ENCODE measurements around the gene CDCP1. TPM values are rescaled to one million over a fixed set of nuclear protein-coding genes. Genes with fewer than 3 reads are reported as not detected.
"Not testable (repeated sequence)": the region's sequence is repeated elsewhere in the genome, so short reads cannot be mapped to it uniquely, and the experiment has no call there.

Gene CDCP1
- total RNA-seq, 1 experiment from 2014 or later: 13.6 TPM

DNA sequence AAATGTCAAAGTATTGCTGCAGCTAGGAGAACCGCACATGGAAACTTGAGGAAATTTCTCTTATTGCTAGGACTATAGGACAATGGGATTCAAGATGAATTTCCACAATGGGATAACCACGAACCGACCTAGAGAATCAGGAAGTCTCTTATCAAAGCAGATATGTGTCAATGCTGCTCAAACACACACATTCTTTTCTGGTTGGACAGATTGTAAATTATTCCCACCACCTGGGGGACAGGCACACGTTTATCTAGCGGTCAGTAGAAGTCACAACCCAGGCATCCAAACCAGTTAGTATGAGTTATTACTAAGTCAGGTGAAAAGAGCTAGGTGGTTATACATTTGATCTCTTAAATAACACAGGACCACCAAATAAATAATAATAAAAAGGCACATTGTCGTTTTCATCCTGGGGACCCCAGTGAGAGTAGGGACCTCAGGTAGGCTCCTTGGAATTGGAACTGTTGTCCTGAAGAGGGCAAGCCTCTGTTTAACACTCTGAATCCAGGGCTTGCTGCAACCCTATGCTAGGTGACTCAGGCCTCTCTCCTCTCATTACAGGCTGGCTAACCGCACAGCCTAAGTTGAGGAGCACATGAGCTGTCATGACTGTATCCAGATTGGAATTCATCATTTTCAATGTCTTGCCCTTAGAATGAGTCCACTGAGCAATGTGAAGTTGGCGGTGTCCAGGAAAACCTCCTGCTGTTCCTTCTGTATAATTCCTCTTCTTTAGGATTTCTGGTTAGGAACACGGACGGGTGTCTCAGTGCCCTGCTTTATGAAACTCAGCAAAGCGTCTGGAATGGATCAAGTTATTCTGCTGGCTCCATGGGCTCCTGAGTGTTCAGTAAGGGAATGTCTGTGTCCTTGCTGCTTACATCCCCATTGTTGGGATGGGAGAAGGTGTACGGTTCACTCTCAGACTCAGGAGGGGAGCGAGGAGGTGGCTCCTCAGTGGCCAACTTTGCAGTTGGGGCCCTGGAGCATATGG, 61.1 kb downstream of the CDCP1 start:
- DNase-seq (ENCODE audit: low spot score): no peak

DNA sequence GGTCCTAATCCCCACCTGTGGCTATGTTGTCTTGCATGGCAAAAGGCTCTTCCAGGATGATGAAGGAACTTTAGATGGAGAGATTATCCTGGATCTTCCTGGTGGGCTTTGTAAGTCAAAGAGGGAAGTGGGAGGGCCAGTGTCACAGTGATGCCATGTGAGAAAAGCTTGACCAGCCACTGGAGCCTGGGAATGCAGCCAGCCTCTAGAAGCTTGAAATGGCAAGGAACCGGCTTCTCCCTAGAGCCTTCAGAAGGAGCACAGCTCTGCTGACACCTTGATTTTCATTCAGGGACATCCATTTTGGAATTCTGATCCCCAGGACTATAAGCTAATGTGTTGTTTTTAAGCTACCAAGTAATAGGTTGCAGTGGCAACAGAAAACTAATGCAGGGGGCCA, 61.8 kb downstream of the CDCP1 start:
- DNase-seq (ENCODE audit: low spot score): no peak

DNA sequence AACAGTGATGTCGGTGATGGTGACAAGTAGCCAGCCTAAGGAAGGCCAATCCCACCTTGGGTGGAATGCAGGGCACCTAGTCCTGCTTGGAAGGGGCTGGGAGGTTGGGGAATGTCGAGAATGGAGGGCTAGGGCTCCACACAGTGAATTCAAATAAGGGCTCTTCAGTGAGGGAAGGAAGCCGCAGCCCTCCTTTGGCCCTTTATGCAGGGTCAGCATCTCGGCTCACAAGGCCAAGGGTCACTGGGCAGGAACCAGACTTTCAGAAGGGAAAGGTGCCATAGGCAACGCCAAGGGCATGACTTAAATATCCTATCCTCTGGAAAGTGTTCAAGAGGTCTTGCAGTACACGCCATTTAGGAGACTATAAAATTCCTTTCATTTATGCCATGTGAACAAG, 63.2 kb downstream of the CDCP1 start:
- DNase-seq (ENCODE audit: low spot score): no peak

DNA sequence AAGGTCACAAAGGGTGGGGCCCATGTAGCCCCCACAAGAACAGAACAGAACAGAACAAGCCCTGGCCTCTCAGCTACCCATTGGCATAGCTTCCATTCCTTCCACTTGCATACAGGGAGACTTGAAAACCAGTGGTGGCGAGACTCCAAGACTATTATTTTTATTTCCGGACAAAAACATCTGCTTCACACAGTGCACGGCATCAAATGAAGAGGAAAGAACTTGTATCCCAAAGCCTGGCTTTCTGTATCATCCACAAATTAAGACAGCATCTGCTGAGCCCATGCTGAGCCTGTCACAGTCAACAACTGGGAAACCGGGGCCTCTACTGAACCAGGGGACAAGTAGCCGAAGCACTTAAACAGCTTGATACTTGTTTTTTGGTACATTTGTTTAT, 64.0 kb downstream of the CDCP1 start:
- DNase-seq (ENCODE audit: low spot score): no peak

DNA sequence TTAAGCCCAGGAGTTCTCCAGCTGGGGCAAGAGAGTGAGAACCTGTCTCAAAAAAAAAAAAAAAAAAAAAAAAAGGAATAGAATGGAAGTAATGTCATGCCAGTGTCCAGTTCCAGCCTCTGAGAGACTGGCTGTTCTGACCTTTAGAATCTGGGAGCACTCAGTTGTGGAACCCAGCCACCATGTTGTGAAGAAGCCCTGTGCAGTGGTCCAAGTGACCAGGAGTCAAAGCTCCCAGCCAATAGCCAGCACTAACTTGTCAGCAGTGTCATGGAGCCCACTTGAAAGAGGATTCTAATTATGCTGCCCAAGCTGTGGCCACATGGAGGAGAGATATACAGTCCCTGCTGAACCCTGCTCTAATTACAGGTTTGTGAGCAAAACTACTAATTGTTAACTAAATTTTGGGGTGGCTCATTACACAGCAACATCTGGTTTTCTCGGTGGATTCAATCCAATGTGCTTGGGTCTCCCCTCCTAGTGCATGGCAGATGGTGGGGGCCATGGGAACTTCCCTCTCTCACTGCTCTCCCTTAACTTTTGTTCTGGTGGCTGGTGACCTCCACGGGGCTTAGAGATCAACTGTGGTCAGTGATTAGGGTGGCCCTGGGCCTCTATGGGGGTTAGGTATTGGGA, 64.6 kb downstream of the CDCP1 start:
- DNase-seq (ENCODE audit: low spot score): no peak

DNA sequence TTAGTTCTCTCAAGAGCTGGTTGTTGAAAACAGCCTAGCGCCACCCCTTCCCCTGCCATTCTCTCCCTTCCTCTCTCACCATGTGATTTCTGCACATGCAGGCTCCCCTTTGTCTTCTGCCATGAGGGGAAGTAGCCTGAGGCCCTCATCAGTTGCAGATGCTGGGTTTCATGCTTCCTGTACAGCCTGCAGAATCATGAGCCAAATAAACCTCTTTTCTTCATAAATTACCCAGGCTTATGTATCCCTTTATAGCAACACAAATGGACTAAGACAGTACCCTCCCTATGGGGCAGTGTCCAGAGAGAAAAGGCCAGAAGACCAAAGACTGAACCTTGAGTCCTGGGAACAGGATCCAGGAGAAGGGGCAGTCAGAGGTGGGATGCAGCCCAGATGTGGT, 65.4 kb downstream of the CDCP1 start:
- no peak for DNase-seq (ENCODE audit: low spot score)

DNA sequence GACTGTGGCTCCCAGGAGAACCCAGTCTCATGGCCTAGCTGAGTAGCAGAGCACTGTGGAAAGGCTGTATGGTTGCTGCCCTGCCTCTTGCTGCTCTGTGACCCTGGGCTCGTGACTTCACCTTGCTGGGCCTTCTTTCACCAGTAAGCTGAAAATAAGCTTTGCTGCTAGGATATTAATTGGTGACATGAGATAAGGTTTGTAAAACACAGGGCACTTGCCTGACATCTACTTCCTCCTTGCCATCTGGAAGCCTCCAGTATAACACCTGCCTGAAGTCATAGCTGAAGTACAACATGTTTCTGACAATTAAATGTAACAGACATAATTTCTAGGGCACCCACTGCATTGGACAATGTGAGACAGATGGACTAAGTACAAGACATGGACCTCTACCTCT, 66.5 kb downstream of the CDCP1 start:
- DNase-seq (ENCODE audit: low spot score): no peak

DNA sequence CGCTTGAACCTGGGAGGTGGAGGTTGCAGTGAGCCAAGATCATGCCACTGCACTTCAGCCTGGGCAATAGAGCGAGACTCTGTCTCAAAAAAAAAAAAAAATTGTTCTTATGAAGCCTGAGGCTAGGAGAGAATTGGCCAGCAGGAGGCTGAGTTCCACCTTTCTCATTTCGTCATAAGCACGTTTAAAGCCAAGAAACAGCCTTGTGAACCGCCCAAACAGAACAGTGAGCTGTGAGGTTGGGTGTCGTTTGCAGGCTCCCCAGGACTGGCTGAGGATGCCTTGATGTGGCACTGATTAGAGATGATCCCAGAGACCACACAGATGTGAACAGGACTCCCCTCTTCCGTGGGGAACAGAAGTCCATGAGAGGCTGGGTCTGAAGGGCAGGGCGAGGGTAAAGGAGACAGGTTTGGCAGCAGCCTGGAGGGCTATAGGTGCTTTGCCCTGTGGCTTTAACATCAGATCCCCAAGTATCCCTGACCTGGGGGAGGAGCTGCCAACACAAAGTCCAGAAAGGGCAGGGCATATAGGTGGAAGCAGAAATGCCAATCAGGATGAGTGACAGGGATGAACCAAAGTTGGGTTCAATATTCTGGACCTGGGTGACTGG, 67.2 kb downstream of the CDCP1 start:
- peak; percentile 70 for DNase-seq (ENCODE audit: low spot score)

DNA sequence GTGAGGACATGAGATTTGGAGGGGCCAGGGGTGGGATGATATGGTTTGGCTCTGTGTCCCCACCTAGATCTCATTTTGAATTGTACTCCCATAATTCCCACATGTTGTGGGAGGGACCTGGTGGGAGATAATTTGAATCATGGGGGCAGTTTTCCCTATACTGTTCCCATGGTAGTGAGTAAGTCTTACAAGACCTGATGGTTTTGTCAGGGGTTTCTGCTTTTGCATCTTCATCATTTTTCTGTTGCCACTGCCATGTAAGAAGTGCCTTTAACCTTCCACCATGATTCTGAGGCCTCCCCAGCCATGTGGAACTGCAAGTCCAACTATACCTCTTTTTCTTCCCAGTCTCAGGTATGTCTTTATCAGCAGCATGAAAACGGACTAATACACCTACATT, 67.9 kb downstream of the CDCP1 start:
- DNase-seq (ENCODE audit: low spot score): not testable (repeated sequence)

DNA sequence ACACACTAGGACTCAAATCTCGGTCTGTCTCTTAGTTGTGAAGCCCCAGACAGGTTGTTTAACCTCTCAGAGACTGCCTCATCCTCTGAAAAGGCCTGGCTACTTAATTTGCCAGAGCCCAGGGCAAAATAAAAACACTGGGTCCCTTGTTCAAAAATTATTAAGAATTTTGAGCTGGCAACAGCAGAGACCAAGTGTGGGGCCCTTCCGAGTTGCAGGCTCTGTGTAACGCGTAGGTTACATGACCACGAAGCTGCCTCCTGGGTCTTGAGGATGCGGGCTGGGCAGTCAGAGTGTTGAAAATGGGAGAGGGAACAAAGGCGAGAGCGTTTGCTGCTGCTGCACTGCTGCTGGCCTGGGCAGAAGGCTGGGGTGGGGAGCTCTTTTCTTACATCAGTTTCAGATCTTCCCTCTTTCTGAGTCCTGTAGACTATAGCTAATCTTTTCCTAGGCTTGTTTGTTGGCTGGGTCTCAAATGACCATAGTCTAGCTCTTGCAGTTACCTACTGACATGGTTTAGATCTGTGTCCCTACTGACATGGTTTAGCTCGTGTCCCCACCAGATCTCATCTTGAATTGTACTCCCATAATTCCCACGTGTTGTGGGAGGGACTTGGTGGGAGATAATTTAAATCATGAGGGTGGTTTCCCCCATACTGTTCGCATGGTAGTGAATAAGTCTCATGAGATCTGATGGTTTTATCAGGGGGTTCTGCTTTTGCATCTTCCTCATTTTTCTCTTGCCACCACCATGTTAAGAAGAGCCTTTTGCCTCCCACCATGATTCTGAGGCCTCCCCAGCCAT, 70.2 kb downstream of the CDCP1 start:
- no peak for DNase-seq (ENCODE audit: low spot score)

DNA sequence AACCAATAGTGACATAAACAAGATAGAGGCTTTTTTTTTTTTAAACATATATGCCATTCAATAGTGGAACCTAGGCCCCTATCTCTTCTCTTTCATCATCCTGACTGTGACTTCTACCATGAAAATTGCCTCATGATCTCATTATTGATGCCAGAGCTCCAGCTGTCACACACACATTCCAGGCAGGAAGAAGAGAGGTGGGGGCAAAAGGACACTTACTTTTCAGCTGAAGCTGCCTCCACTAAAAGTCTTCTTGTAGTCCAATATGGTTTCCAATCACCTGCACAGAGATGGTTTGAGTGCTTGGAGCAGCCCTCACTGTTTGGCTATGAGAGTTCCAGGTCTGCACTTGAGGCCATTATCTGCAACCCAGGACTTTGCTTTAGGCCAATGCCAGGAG, 75.1 kb downstream of the CDCP1 start:
- DNase-seq (ENCODE audit: low spot score): no peak

DNA sequence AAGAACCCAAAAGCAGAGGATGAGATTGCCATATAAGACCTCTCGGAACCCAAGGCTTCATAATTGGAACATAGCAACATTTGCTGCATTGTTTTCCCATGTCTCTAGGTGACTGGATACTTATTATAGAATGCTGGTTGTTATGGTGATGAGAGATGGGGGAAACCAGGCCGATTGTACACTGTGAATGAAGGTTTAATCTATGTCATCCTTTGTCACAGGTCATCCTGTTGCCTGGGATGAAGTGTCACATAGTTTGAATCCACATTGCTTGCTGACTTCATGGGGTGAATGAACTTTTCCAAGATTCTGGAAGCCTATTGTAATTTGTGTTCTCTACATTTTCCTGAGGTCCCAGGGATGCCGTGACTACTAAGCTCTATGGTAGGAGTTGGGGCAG, 78.2 kb downstream of the CDCP1 start:
- no peak for DNase-seq (ENCODE audit: low spot score)

DNA sequence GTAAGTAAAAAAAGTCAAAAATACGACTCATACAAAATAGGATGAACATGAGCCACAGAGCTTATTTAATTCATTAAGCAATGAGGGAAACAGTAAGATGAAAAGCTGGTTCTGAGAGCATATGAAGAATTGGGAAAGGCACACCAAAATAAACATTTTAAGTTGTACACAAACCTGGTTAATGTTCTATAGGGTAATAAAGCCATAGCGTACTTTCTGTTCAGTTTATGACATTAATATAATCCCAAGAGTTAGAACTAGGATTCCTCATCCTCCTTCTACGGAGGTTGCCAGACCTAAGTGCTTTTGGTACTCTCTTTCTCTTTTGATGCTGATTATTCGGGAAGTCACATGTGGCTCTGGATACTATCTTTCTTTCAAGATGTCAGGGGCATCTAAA, 78.7 kb downstream of the CDCP1 start:
- no peak for DNase-seq (ENCODE audit: low spot score)

DNA sequence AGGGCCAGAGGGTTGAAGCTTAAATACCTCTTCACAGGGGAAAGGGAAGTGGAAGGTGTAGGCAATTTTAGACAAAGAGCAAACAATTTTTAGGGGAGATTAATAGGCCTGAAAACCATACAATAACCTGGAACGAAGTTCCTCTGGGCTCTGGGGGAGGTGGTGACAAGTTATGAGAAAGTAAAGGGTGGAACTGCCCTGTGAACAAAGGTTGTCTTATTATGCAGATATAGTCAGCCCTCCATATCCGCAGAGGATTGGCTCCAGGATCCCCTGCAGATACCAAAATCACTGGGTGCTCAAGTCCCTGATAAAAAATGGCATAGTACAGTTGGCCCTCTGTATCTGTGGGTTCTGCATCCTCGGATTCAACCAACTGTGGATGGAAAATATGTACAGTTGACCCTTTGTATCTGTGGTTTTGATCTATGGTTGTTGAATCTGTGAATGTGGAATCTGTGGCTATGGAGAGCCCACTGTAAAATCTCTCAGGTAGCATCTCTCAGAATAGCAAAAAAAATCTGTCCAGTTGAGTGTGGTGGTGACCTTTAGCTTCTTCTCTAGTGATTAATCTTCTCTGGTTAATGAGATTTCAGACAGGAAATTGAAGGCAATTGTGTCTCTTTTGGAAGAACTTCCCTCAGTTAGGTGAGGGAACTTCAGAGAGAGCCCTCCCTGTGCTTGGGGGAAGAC, 79.9 kb downstream of the CDCP1 start:
- no peak for DNase-seq (ENCODE audit: low spot score)

DNA sequence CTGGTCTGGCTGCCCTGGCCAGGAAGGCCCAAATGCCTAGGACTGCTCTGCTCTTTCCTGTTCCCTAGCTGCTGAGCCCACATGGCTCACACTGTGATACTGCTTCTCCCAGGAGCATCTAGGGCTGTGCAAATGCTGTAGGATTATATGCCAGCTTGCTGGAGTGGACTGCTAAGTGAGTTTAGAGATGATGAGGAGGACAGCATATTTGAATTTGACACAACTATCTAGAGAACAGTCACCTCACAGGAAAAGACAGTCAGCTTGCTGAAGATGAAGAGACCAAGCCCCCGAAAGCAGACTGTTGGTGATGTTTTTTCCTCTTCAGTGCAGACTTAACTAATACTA, 80.8 kb downstream of the CDCP1 start:
- no peak for DNase-seq (ENCODE audit: low spot score)

DNA sequence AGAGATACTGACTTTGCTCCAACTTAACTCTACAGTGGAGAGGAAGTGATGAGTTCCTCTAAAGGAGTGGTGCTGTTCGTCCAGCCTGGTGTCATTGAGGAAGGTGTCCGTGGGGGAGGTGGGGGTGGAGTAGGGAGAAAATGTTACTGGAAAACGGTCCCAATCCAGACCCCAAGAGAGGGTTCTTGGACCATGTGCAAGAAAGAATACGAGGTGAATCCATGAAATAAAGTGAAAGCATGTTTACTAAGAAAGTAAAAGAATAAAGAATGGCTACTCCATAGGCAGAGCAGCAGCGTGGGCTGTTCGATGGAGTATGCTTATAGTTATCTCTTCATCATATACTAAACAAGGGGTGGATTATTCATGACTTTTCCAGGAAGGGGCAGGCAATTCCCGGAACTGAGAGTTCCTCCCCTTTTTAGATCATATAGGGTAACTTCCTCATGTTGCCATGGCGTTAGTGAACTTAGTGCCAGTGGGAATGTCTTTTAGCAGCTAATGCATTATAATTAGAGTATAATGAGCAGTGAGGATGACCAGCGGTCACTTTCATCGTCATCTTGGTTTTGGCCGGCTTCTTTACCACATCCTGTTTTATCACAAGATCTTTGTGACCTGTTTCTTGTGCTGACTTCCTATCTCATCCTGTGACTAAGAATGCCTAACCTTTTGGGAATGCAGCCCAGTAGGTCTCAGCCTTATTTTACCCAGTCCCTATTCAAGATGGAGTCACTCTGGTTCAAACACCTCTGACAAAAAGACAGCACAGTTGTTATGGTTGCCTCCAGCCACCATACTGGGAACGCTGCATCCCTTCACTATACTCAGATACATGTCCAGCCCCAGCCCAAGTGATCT, 81.4 kb downstream of the CDCP1 start:
- peak; percentile 42 for DNase-seq (ENCODE audit: low spot score)

DNA sequence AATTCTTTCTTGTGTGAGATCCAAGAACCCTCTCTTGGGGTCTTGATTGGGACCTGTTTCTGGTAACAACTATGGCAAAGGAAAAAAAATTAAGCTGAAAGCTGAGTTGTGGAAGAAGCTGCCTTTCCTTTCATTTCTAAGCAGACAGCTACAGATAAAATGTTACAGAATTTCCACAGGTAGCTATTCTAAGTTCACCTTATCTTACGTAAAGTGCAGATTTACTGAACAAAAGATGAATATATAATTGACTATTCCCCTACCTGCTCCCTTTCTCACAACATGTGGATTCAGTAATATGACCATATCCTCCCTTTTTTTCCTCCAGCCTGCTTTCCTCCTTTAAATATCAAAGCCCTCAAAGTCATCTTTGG, 83.5 kb downstream of the CDCP1 start:
- no peak for DNase-seq (ENCODE audit: low spot score)

DNA sequence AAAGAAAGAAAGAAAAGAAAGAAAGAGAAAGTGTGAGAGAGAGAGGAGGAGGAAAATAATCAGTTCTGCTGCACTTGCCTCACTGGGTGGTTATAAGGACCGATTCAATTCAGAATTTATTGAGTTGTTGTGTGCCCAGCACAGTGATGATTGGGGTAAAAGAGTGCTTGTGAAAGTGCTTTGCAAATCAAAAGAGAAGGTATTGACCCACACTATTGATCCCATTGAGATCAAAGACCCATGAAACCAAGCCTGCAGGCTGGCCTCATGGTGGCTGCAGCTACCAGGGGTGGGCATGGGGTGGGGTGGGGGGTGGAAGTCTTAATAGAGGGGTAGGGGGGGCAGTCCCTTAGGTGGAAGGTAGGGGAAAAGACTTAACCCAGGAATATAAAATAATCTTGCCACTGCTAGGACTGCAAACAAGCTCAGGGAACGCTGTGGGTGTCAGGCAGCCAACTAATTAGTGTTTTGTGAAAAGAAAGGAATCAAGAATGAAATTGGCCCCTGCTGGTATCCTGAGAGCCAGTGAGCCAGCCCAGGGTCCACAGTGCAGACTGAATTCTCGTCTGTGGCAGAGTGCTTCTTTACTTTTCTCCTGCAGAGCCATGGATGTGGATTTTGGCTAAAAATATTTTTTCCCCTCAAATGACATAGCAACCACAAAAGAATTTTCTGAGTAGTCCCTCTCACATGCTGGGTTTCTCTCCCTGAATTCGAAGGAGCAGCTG, 85.8 kb downstream of the CDCP1 start:
- DNase-seq (ENCODE audit: low spot score): no peak

DNA sequence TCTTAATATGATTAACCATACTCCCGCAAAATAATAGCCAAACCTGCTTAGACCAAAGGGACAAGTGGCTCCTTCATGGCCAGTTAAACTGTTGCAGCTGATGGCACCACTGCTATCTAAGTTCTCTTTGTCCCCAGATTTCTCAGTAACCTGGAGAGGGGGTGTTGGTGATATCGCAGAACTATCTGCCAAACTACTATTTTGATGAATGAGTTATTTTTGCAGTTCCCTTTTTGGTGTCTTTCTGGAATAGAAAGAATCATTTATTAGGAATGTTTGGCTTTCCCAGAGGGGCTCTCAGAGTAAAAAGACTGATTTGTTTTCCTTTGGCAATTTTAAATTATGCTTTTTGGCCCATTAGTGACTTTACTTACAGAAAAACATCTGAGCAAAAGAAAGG, 87.0 kb downstream of the CDCP1 start:
- DNase-seq (ENCODE audit: low spot score): no peak

DNA sequence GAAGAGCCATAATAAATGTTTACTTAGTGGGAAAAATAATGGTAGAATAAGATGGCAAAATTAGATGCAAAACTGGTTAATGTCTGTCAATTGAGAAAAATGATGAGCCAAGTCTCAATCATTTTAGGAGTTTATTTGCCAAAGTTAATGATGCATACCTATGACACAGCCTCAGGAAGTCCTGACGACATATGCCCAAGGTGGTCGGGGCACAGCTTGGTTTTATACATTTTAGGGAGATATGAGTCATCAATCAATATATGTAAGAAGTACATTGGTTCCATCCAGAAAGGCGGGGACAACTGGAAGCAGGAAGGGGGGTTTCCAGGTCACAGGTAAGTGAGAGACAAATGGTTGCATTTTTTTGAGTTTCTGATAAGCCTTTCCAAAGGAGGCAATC, 88.6 kb downstream of the CDCP1 start:
- DNase-seq (ENCODE audit: low spot score): no peak

Measured in HT-29 (cell line).